Activated CD4-positive, alpha-beta memory T cell treated with anti-CD3 and anti-CD28 coated beads for 36 hours (primary cell): ENCODE measurements around the gene GATA1. TPM values are rescaled to one million over a fixed set of nuclear protein-coding genes. Genes with fewer than 3 reads are reported as not detected.

Experiments used
- CTCF ChIA-PET: fragments of 350-600 bp; sonication (Branson Sonifier 250); formaldehyde crosslinking; loops from one replicate; lab custom pipeline; 2021; ENCODE audit warnings: antibody characterized with exemption, inconsistent platforms; lab: Charles Lee
- POLR2A ChIA-PET: fragments of 350-600 bp; sonication (Branson Sonifier 250); formaldehyde crosslinking; loops from one replicate; lab custom pipeline; 2021; ENCODE audit warnings: antibody characterized with exemption; lab: Charles Lee
- DNase-seq: peaks from one replicate; pipeline ENCODE4 v3.0.0-alpha.2; 2020
- H3K27ac Mint-ChIP-seq: one replicate; pipeline ENCODE4 v1.8.0; 2021; ENCODE audit warnings: mixed read lengths
- H3K27me3 Mint-ChIP-seq: one replicate; pipeline ENCODE4 v1.8.0; 2021; ENCODE audit warnings: mixed read lengths
- H3K36me3 Mint-ChIP-seq: one replicate; pipeline ENCODE4 v1.8.0; 2021; ENCODE audit warnings: mixed read lengths
- H3K4me1 Mint-ChIP-seq: one replicate; pipeline ENCODE4 v1.8.0; 2021; ENCODE audit warnings: low read depth, mixed read lengths
- H3K4me3 Mint-ChIP-seq: one replicate; pipeline ENCODE4 v1.8.0; 2021; ENCODE audit warnings: mild to moderate bottlenecking, mixed read lengths
- H3K9me3 Mint-ChIP-seq: one replicate; pipeline ENCODE4 v1.8.0; 2021; ENCODE audit warnings: mixed read lengths
- intact Hi-C: fragments of 100-400 bp; cut with micrococcal nuclease; formaldehyde crosslinking; loops from one replicate; pipeline ENCODE4 v1.15.1; 2023
- total RNA-seq, 2 experiments: library from RNA; stranded (reverse); gene quantifications; one replicate each; pipeline ENCODE4 v1.2.3, GENCODE V29; 2021

GATA1 gene
- total RNA-seq = not detected

GRCh38 chrX:48786341-48786800 is at the start of gene GATA1:
Gene GATA1 (plus strand): TSS chrX:48786590. CDS start chrX:48791110, 4,520 bp downstream.
- CTCF ChIA-PET = no interaction called here
- no peak for DNase-seq
- no peaks in the 10 kb centered on the region for H3K36me3 Mint-ChIP-seq
- H3K9me3 Mint-ChIP-seq = no peaks in the 10 kb centered on the region
- H3K27me3 Mint-ChIP-seq = no peaks in the 10 kb centered on the region
- H3K4me1 Mint-ChIP-seq = peaks cover 8% of the 10 kb centered on the region
- no peak within 1 kb of the TSS for H3K27ac Mint-ChIP-seq
- no peak within 1 kb of the TSS for H3K4me3 Mint-ChIP-seq
- POLR2A ChIA-PET = no interaction called here
- intact Hi-C loops = no loop called here

GRCh38 chrX:48736878-48737212 is 49.5 kb upstream of the GATA1 start:
- Mint-ChIP-seq H3K36me3 (no peaks in the 10 kb centered on the region), H3K4me3 (peak overlapping the region; percentile 95), H3K9me3 (no peaks in the 10 kb centered on the region), H3K27ac (peak overlapping the region; percentile 97), H3K4me1 (peaks cover 19% of the 10 kb centered on the region), H3K27me3 (no peaks in the 10 kb centered on the region)
- DNase-seq = no peak
- intact Hi-C loops = loop anchor here (1.0 to 5.0 kb wide), 6 partner anchors 14 to 140 kb away; partner anchors contain the start of genes HDAC6, SUV39H1 and WDR13
- CTCF ChIA-PET = interaction anchor here (1.0 to 1.6 kb wide), 2 partner anchors 16 to 23 kb away, joined by 4 to 5 read pairs; no protein-coding TSS in a partner anchor
- POLR2A ChIA-PET = interaction anchor here (0.7 to 2.3 kb wide), 10 partner anchors 14 to 166 kb away, joined by 3 to 13 read pairs (median 4); partner anchors contain the start of genes HDAC6, PQBP1, TIMM17B and WAS

- Mint-ChIP-seq H3K27ac (peak overlapping the region; percentile 97), H3K36me3 (no peaks in the 10 kb centered on the region), H3K9me3 (no peaks in the 10 kb centered on the region), H3K4me1 (peaks cover 19% of the 10 kb centered on the region), H3K4me3 (peak overlapping the region; percentile 95), H3K27me3 (no peaks in the 10 kb centered on the region)
- intact Hi-C loops = loop anchor here (1.0 to 5.0 kb wide), 4 partner anchors 41 to 140 kb away; partner anchors contain the start of genes HDAC6, SUV39H1 and WDR13
- DNase-seq = peak; percentile 93
- POLR2A ChIA-PET = interaction anchor here (0.7 to 2.3 kb wide), 10 partner anchors 14 to 166 kb away, joined by 3 to 13 read pairs (median 4); partner anchors contain the start of genes HDAC6, PQBP1, TIMM17B and WAS
- CTCF ChIA-PET = interaction anchor here (1.0 to 1.6 kb wide), 2 partner anchors 16 to 23 kb away, joined by 4 to 5 read pairs; no protein-coding TSS in a partner anchor
Observed at GRCh38 chrX:48737213-48737938, 49.0 kb upstream of the GATA1 start.

GRCh38 chrX:48737940-48738339 is 48.5 kb upstream of the GATA1 start:
- Mint-ChIP-seq H3K4me1 (peaks cover 19% of the 10 kb centered on the region), H3K9me3 (no peaks in the 10 kb centered on the region), H3K27ac (peak overlapping the region; percentile 97), H3K27me3 (no peaks in the 10 kb centered on the region), H3K4me3 (peak overlapping the region; percentile 95), H3K36me3 (no peaks in the 10 kb centered on the region)
- intact Hi-C loops = loop anchor here (1.0 to 5.0 kb wide), 4 partner anchors 42 to 141 kb away; partner anchors contain the start of genes HDAC6, SUV39H1 and WDR13
- POLR2A ChIA-PET = interaction anchor here (1.0 to 2.3 kb wide), 6 partner anchors 22 to 160 kb away, joined by 3 to 13 read pairs (median 6); partner anchors contain the start of genes HDAC6, PQBP1, TIMM17B and WAS
- CTCF ChIA-PET = interaction anchor here (0.5 kb wide), 1 partner anchor 24 kb away, joined by 3 read pairs; no protein-coding TSS in a partner anchor
- DNase-seq = no peak

GRCh38 chrX:48741834-48742233 is 44.6 kb upstream of the GATA1 start:
- Mint-ChIP-seq H3K4me1 (peaks cover 11% of the 10 kb centered on the region), H3K27ac (no peak overlapping the region), H3K27me3 (no peaks in the 10 kb centered on the region), H3K36me3 (no peaks in the 10 kb centered on the region), H3K4me3 (no peak overlapping the region), H3K9me3 (no peaks in the 10 kb centered on the region)
- intact Hi-C loops = no loop called here
- CTCF ChIA-PET = no interaction called here
- POLR2A ChIA-PET = no interaction called here
- no peak for DNase-seq

GRCh38 chrX:48745222-48745621 is 41.2 kb upstream of the GATA1 start:
- H3K9me3 Mint-ChIP-seq = no peaks in the 10 kb centered on the region
- intact Hi-C loops = no loop called here
- H3K36me3 Mint-ChIP-seq = no peaks in the 10 kb centered on the region
- no peak overlapping the region for H3K27ac Mint-ChIP-seq
- no peaks in the 10 kb centered on the region for H3K4me1 Mint-ChIP-seq
- ChIA-PET POLR2A (no interaction called here), CTCF (no interaction called here)
- no peak overlapping the region for H3K4me3 Mint-ChIP-seq
- no peaks in the 10 kb centered on the region for H3K27me3 Mint-ChIP-seq
- DNase-seq = no peak

GRCh38 chrX:48747415-48748016 is 38.9 kb upstream of the GATA1 start:
- Mint-ChIP-seq H3K27ac (no peak overlapping the region), H3K27me3 (no peaks in the 10 kb centered on the region), H3K36me3 (no peaks in the 10 kb centered on the region), H3K4me1 (peaks cover 11% of the 10 kb centered on the region), H3K9me3 (no peaks in the 10 kb centered on the region), H3K4me3 (no peak overlapping the region)
- ChIA-PET POLR2A (interaction anchor here (0.6 kb wide), 1 partner anchor 1152 kb away, joined by 3 read pairs; no protein-coding TSS in a partner anchor), CTCF (no interaction called here)
- intact Hi-C loops = no loop called here
- DNase-seq = no peak

- DNase-seq = no peak
- H3K4me1 Mint-ChIP-seq = peaks cover 11% of the 10 kb centered on the region
- no peak overlapping the region for H3K27ac Mint-ChIP-seq
- no peaks in the 10 kb centered on the region for H3K36me3 Mint-ChIP-seq
- CTCF ChIA-PET = no interaction called here
- H3K9me3 Mint-ChIP-seq = no peaks in the 10 kb centered on the region
- intact Hi-C loops = no loop called here
- POLR2A ChIA-PET = no interaction called here
- H3K27me3 Mint-ChIP-seq = no peaks in the 10 kb centered on the region
- no peak overlapping the region for H3K4me3 Mint-ChIP-seq
Observed at GRCh38 chrX:48749182-48749581, 37.2 kb upstream of the GATA1 start.

- Mint-ChIP-seq H3K4me1 (peaks cover 11% of the 10 kb centered on the region), H3K27ac (no peak overlapping the region), H3K27me3 (no peaks in the 10 kb centered on the region), H3K4me3 (no peak overlapping the region), H3K36me3 (no peaks in the 10 kb centered on the region), H3K9me3 (no peaks in the 10 kb centered on the region)
- intact Hi-C loops = loop anchor here (1.0 kb wide), 2 partner anchors 15 to 37 kb away; no protein-coding TSS in a partner anchor
- CTCF ChIA-PET = no interaction called here
- DNase-seq = peak; percentile 38
- POLR2A ChIA-PET = interaction anchor here (0.7 to 1.0 kb wide), 3 partner anchors 14 to 50 kb away, joined by 3 to 4 read pairs (median 3); no protein-coding TSS in a partner anchor
Observed at GRCh38 chrX:48751343-48751742, 35.0 kb upstream of the GATA1 start.

GRCh38 chrX:48752498-48752897 is 33.9 kb upstream of the GATA1 start:
- DNase-seq = no peak
- no peaks in the 10 kb centered on the region for H3K27me3 Mint-ChIP-seq
- no peak overlapping the region for H3K4me3 Mint-ChIP-seq
- intact Hi-C loops = no loop called here
- H3K36me3 Mint-ChIP-seq = no peaks in the 10 kb centered on the region
- peaks cover 11% of the 10 kb centered on the region for H3K4me1 Mint-ChIP-seq
- no peak overlapping the region for H3K27ac Mint-ChIP-seq
- H3K9me3 Mint-ChIP-seq = no peaks in the 10 kb centered on the region
- CTCF ChIA-PET = no interaction called here
- POLR2A ChIA-PET = no interaction called here

GRCh38 chrX:48753708-48754228 is 32.6 kb upstream of the GATA1 start:
- no peak for DNase-seq
- H3K4me3 Mint-ChIP-seq = no peak overlapping the region
- H3K4me1 Mint-ChIP-seq = peaks cover 11% of the 10 kb centered on the region
- H3K9me3 Mint-ChIP-seq = no peaks in the 10 kb centered on the region
- H3K36me3 Mint-ChIP-seq = no peaks in the 10 kb centered on the region
- CTCF ChIA-PET = no interaction called here
- POLR2A ChIA-PET = no interaction called here
- no peaks in the 10 kb centered on the region for H3K27me3 Mint-ChIP-seq
- no peak overlapping the region for H3K27ac Mint-ChIP-seq
- intact Hi-C loops = no loop called here

GRCh38 chrX:48754238-48754637 is 32.2 kb upstream of the GATA1 start:
- DNase-seq = no peak
- no peaks in the 10 kb centered on the region for H3K9me3 Mint-ChIP-seq
- intact Hi-C loops = no loop called here
- H3K36me3 Mint-ChIP-seq = no peaks in the 10 kb centered on the region
- H3K27me3 Mint-ChIP-seq = no peaks in the 10 kb centered on the region
- H3K4me1 Mint-ChIP-seq = peaks cover 11% of the 10 kb centered on the region
- ChIA-PET CTCF (no interaction called here), POLR2A (no interaction called here)
- H3K4me3 Mint-ChIP-seq = no peak overlapping the region
- H3K27ac Mint-ChIP-seq = no peak overlapping the region
